CD14-positive monocyte (primary cell): ENCODE measurements around the gene CACNB2. TPM values are rescaled to one million over a fixed set of nuclear protein-coding genes. Genes with fewer than 3 reads are reported as not detected.

Experiments
- DNase-seq, 3 donors: peaks; one replicate each; pipeline ENCODE4 v3.0.0-alpha.2; 2011 to 2022
- H2AFZ ChIP-seq: 2 replicates; pipeline ENCODE4 v1.6.0; 2012; ENCODE audit warnings: mild to moderate bottlenecking, low read depth, low read length, inconsistent platforms; ENCODE audit not compliant: insufficient read depth, poor library complexity, severe bottlenecking
- H3K27ac ChIP-seq, 2 donors: 1 replicate in 1 of 2; 2 replicates in 1 of 2; pipeline ENCODE4 v1.5.1; 2012 to 2013; ENCODE audit warnings: low read length in 2 of 2, control low read depth in 1 of 2, inconsistent platforms in 1 of 2, low read depth in 1 of 2, mild to moderate bottlenecking in 1 of 2
- H3K27me3 ChIP-seq, 2 donors: one replicate each; pipeline versions ENCODE4 v1.6.0 to v1.6.1; 2011 to 2013; ENCODE audit warnings: low read length in 2 of 2; ENCODE audit not compliant: control insufficient read depth in 2 of 2, insufficient read depth in 2 of 2
- H3K36me3 ChIP-seq, 2 donors: replicated peaks in 1 of 2; 1 replicate in 1 of 2; 2 replicates in 1 of 2; pipeline versions ENCODE4 v1.5.1 to v1.6.1; 2012 to 2013; ENCODE audit warnings: low read length in 2 of 2, control low read depth in 1 of 2, inconsistent platforms in 1 of 2, mild to moderate bottlenecking in 1 of 2; ENCODE audit not compliant: insufficient read depth in 2 of 2, control insufficient read depth in 1 of 2
- H3K4me1 ChIP-seq, 2 donors: 1 replicate in 1 of 2; 2 replicates in 1 of 2; pipeline versions ENCODE4 v1.5.1 to v1.6.1; 2012 to 2013; ENCODE audit warnings: low read length in 2 of 2, control low read depth in 1 of 2, inconsistent platforms in 1 of 2, mild to moderate bottlenecking in 1 of 2, moderate library complexity in 1 of 2; ENCODE audit not compliant: insufficient read depth in 2 of 2, control insufficient read depth in 1 of 2
- H3K4me2 ChIP-seq: replicated peaks from 2 replicates; pipeline ENCODE3; 2012; ENCODE audit warnings: low read length, moderate library complexity, mild to moderate bottlenecking; ENCODE audit not compliant: poor library complexity, severe bottlenecking; ENCODE audit errors: extremely low read depth
- H3K4me3 ChIP-seq, 3 experiments: fragments of 200-600 bp in 1 of 3; sonication (generic) in 1 of 3; replicated peaks in 1 of 3; 1 replicate in 2 of 3; 2 replicates in 1 of 3; pipeline ENCODE4 v1.5.1; 2011 to 2013; ENCODE audit warnings: low read length in 3 of 3, mild to moderate bottlenecking in 3 of 3, control low read depth in 2 of 3, low read depth in 2 of 3, inconsistent platforms in 1 of 3, moderate library complexity in 1 of 3
- H3K79me2 ChIP-seq: 2 replicates; pipeline ENCODE4 v1.6.0; 2012; ENCODE audit warnings: mild to moderate bottlenecking, control low read depth, inconsistent platforms, low read length, moderate library complexity; ENCODE audit not compliant: insufficient read depth
- H3K9ac ChIP-seq: 2 replicates; pipeline ENCODE4 v1.6.0; 2017; ENCODE audit warnings: low read length, mild to moderate bottlenecking; ENCODE audit not compliant: insufficient read depth, poor library complexity, severe bottlenecking
- H3K9me3 ChIP-seq, 2 donors: replicated peaks in 1 of 2; 1 replicate in 1 of 2; 2 replicates in 1 of 2; pipeline versions ENCODE4 v1.5.1 to v1.6.1; 2012 to 2013; ENCODE audit warnings: low read length in 2 of 2, control low read depth in 1 of 2; ENCODE audit not compliant: control insufficient read depth in 1 of 2, insufficient read depth in 1 of 2
- H4K20me1 ChIP-seq: 2 replicates; pipeline ENCODE4 v1.6.0; 2012; ENCODE audit warnings: mild to moderate bottlenecking, low read length, control low read depth, moderate library complexity; ENCODE audit not compliant: insufficient read depth
- H3K27ac Mint-ChIP-seq, 7 donors: one replicate each; pipeline ENCODE4 v1.8.0; 2020; ENCODE audit warnings: mild to moderate bottlenecking in 7 of 7, mixed read lengths in 7 of 7, moderate library complexity in 6 of 7, inconsistent platforms in 2 of 7
- H3K27me3 Mint-ChIP-seq, 3 donors: one replicate each; pipeline ENCODE4 v1.8.0; 2021 to 2022; ENCODE audit warnings: low read depth in 3 of 3, mild to moderate bottlenecking in 3 of 3, mixed read lengths in 3 of 3, moderate library complexity in 3 of 3, inconsistent platforms in 1 of 3
- H3K36me3 Mint-ChIP-seq, 2 donors: one replicate each; pipeline ENCODE4 v1.8.0; 2020; ENCODE audit warnings: mixed read lengths in 2 of 2, inconsistent platforms in 1 of 2, mild to moderate bottlenecking in 1 of 2
- H3K4me1 Mint-ChIP-seq: one replicate; pipeline ENCODE4 v1.8.0; 2020; ENCODE audit warnings: mild to moderate bottlenecking, mixed read lengths
- H3K4me3 Mint-ChIP-seq, 2 donors: one replicate each; pipeline ENCODE4 v1.8.0; 2020; ENCODE audit warnings: mild to moderate bottlenecking in 2 of 2, mixed read lengths in 2 of 2, moderate library complexity in 1 of 2
- H3K9me3 Mint-ChIP-seq, 7 donors: one replicate each; pipeline ENCODE4 v1.8.0; 2020 to 2022; ENCODE audit warnings: mixed read lengths in 7 of 7, mild to moderate bottlenecking in 6 of 7, moderate library complexity in 6 of 7, inconsistent platforms in 2 of 7
- WGBS: methylation state at CpG from one replicate; pipeline ENCODE4 v1.1.5; 2013; ENCODE audit warnings: missing lambda C conversion rate; ENCODE audit not compliant: insufficient coverage; 5-methylcytosine and 5-hydroxymethylcytosine counted together
- intact Hi-C, 2 donors: fragments of 100-400 bp; cut with micrococcal nuclease; formaldehyde crosslinking; loops; one replicate each; pipeline versions ENCODE4 v1.15.0 to v1.15.1; 2023
- polyA plus RNA-seq, 3 donors: library from polyadenylated mRNA; depleted of rRNA in 1 of 3; unstranded in 2 of 3; stranded (reverse) in 1 of 3; fragments of 300-500 nt in 2 of 3; fragments of >200 nt in 1 of 3; fragmentation: Illumina TruSeq in 2 of 3; gene quantifications; 1 replicate in 2 of 3; 2 replicates in 1 of 3; pipeline ENCODE4 v1.2.3, GENCODE V29; 2012 to 2021
- TF ChIP-seq, protein P1 (sequence below): fragments of 200-600 bp; IDR thresholded peaks from one replicate; pipeline ENCODE4 v1.8.0; 2022; ENCODE audit warnings: antibody characterized with exemption, mild to moderate bottlenecking

Gene CACNB2
- polyA plus RNA-seq, 3 donors, result 0.05 TPM; not detected in 2

DNA sequence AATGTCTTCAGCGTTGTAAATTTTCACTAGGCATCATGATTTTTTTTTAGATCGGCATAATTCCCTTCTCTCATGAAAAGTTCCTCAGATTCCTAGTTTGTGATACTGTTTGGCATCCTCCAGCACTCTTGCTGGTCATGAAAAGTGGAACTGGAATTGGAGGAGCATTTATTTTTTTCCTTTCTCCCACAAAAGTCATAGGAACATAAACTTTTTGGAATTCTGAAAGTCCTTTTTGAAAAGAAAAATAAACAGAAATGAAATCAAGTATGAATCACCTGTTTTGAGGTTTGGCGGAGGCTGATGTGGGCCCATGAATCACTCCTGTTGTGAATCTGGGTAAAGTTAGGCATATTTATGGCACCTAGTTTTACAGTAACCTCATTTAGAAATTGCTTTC is 17.7 kb downstream of the CACNB2 start:
- no peak overlapping the region for H3K4me2 ChIP-seq
- H3K4me3 ChIP-seq, result no peak overlapping the region
- H3K9ac ChIP-seq, result no peak overlapping the region
- no peaks in the 10 kb centered on the region for H3K36me3 ChIP-seq
- H3K27ac Mint-ChIP-seq, result no peak overlapping the region
- no peaks in the 10 kb centered on the region for H3K27me3 ChIP-seq
- no peak for DNase-seq
- peaks cover 0 to 11% (median 6%) of the 10 kb centered on the region in 7 donors for H3K9me3 Mint-ChIP-seq
- no peaks in the 10 kb centered on the region for H3K36me3 Mint-ChIP-seq
- H3K9me3 ChIP-seq, result peaks cover 0 to 7% of the 10 kb centered on the region in 2 donors
- no peaks in the 10 kb centered on the region for H3K79me2 ChIP-seq
- no peaks in the 10 kb centered on the region for H3K4me1 ChIP-seq
- intact Hi-C loops, result no loop called here
- no peaks in the 10 kb centered on the region for H3K4me1 Mint-ChIP-seq
- H3K27me3 Mint-ChIP-seq, result peaks cover 0 to 2% (median 1%) of the 10 kb centered on the region in 3 donors
- no peak overlapping the region for H2AFZ ChIP-seq
- H4K20me1 ChIP-seq, result no peaks in the 10 kb centered on the region
- H3K27ac ChIP-seq, result no peak overlapping the region
- no CpG with 5 or more reads among the region's 3 CpGs for WGBS
- TF ChIP-seq, protein P1, sequence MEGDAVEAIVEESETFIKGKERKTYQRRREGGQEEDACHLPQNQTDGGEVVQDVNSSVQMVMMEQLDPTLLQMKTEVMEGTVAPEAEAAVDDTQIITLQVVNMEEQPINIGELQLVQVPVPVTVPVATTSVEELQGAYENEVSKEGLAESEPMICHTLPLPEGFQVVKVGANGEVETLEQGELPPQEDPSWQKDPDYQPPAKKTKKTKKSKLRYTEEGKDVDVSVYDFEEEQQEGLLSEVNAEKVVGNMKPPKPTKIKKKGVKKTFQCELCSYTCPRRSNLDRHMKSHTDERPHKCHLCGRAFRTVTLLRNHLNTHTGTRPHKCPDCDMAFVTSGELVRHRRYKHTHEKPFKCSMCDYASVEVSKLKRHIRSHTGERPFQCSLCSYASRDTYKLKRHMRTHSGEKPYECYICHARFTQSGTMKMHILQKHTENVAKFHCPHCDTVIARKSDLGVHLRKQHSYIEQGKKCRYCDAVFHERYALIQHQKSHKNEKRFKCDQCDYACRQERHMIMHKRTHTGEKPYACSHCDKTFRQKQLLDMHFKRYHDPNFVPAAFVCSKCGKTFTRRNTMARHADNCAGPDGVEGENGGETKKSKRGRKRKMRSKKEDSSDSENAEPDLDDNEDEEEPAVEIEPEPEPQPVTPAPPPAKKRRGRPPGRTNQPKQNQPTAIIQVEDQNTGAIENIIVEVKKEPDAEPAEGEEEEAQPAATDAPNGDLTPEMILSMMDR, result no peak
- no peak overlapping the region for H3K4me3 Mint-ChIP-seq

DNA sequence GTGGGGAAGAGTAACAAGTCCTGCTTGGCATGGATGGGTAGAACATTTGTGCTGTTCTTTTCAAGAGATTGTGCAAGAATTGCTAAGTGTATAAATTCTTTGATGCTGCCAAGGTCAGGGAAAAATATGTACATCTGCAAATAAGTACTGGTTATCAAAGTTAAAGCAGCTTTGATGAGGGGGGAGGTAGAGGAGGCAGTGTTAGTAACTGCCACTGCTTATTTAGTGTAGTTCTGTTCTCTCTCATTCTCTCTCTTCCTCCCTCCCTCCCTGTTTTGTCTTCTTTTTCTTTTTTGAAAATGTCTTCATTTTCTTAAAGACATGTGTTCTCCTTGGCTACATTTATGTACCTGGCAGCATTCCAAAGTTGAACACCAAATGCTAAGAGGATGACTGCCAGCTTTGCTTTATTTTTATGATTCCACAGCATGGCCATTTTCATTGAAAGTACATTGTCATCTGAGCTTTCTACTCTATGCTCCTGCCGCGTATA is 18.6 kb downstream of the CACNB2 start:
- no peaks in the 10 kb centered on the region for H3K4me1 Mint-ChIP-seq
- TF ChIP-seq, protein P1, result no peak
- Histone ChIP-seq H3K4me1 (no peaks in the 10 kb centered on the region), H3K27ac (no peak overlapping the region), H3K9me3 (peaks cover 0 to 7% of the 10 kb centered on the region in 2 donors), H3K9ac (no peak overlapping the region), H3K36me3 (no peaks in the 10 kb centered on the region), H3K4me3 (no peak overlapping the region), H2AFZ (no peak overlapping the region), H4K20me1 (no peaks in the 10 kb centered on the region), H3K4me2 (no peak overlapping the region), H3K27me3 (no peaks in the 10 kb centered on the region), H3K79me2 (no peaks in the 10 kb centered on the region)
- DNase-seq, result no peak
- WGBS, result 100% methylated on average over 2 of the region's 2 CpGs
- no peaks in the 10 kb centered on the region for H3K36me3 Mint-ChIP-seq
- intact Hi-C loops, result no loop called here
- H3K27me3 Mint-ChIP-seq, result peaks cover 0 to 5% (median 1%) of the 10 kb centered on the region in 3 donors
- H3K27ac Mint-ChIP-seq, result no peak overlapping the region
- peaks cover 0 to 11% (median 6%) of the 10 kb centered on the region in 7 donors for H3K9me3 Mint-ChIP-seq
- no peak overlapping the region for H3K4me3 Mint-ChIP-seq
